Thyroid gland (tissue), 4 donors: Measurements from ENCODE around the gene RPL15. TPM values are rescaled to one million over a fixed set of nuclear protein-coding genes. Genes with fewer than 3 reads are reported as not detected.

ENCODE experiments used
- DNase-seq, 2 donors: peaks; one replicate each; pipeline ENCODE4 v3.0.0-alpha.2; 2019
- H3K27ac ChIP-seq, 3 donors: fragments of 200-600 bp; sonication (generic); 1 replicate in 2 of 3; 2 replicates in 1 of 3; pipeline ENCODE4 v1.5.1; 2016 to 2019; ENCODE audit warnings: mild to moderate bottlenecking in 1 of 3, moderate library complexity in 1 of 3
- H3K27me3 ChIP-seq: fragments of 200-600 bp; sonication (generic); one replicate; pipeline ENCODE4 v1.5.1; 2019
- H3K36me3 ChIP-seq, 2 donors: fragments of 200-600 bp; sonication (generic); one replicate each; pipeline ENCODE4 v1.5.1; 2016 to 2019
- H3K4me1 ChIP-seq, 2 donors: fragments of 200-600 bp; sonication (generic); one replicate each; pipeline ENCODE4 v1.5.1; 2017 to 2019
- H3K4me3 ChIP-seq, 3 donors: fragments of 200-600 bp; sonication (generic); replicated peaks in 1 of 3; 1 replicate in 2 of 3; 2 replicates in 1 of 3; pipeline ENCODE4 v1.5.1; 2016; ENCODE audit warnings: mild to moderate bottlenecking in 1 of 3
- H3K9me3 ChIP-seq: fragments of 200-600 bp; sonication (generic); one replicate; pipeline ENCODE4 v1.5.1; 2017
- CTCF ChIP-seq, 6 experiments: fragments of 200-600 bp in 3 of 6; fragments of 450-650 bp in 3 of 6; sonication (generic) in 3 of 6; IDR thresholded peaks; one replicate each; pipeline ENCODE4 v1.5.1; 2016 to 2019; ENCODE audit warnings: antibody characterized with exemption in 6 of 6, mild to moderate bottlenecking in 2 of 6, inconsistent platforms in 1 of 6, moderate library complexity in 1 of 6
- POLR2A ChIP-seq, 2 donors: fragments of 450-650 bp; IDR thresholded peaks; one replicate each; pipeline ENCODE4 v1.6.1; 2017; ENCODE audit warnings: antibody characterized with exemption in 2 of 2, mild to moderate bottlenecking in 2 of 2, moderate library complexity in 1 of 2
- WGBS, 2 donors: methylation state at CpG; one replicate each; pipeline ENCODE4 v1.1.5; 2017; 5-methylcytosine and 5-hydroxymethylcytosine counted together
- intact Hi-C: fragments of 100-400 bp; cut with DNase I; formaldehyde crosslinking; loops from one replicate; pipeline ENCODE4 v1.15.1; 2023
- total RNA-seq, 4 donors: library from RNA; depleted of rRNA; stranded (reverse); fragments of >200 nt; gene quantifications; one replicate each; pipeline ENCODE4 v1.2.3, GENCODE V29; 2016

The RPL15 gene
- total RNA-seq, 4 donors from 2014 or later = 1,700 to 2,512 (median 2,310) TPM

- no peak for DNase-seq
- Histone ChIP-seq H3K36me3 (peaks cover 21 to 45% of the 10 kb centered on the region in 2 donors), H3K4me1 (peaks cover 6 to 15% of the 10 kb centered on the region in 2 donors), H3K4me3 (no peak overlapping the region), H3K9me3 (no peaks in the 10 kb centered on the region), H3K27me3 (no peaks in the 10 kb centered on the region), H3K27ac (no peak overlapping the region)
- intact Hi-C loops = no loop called here
- TF ChIP-seq POLR2A (IDR thresholded peaks at IDR 0.05) = no peak
- TF ChIP-seq CTCF (IDR thresholded peaks at IDR 0.05) = no peak
- WGBS, 2 donors = 96% methylated on average over 3 of the region's 3 CpGs
Measured at GRCh38 chr3:23964537-23965235, 47.8 kb downstream of the RPL15 start.

GRCh38 chr3:23966328-23966727 is 49.4 kb downstream of the RPL15 start:
- no peak overlapping the region for H3K4me3 ChIP-seq
- 92 to 93% methylated on average over 1 of the region's 1 CpG for WGBS, 2 donors
- H3K4me1 ChIP-seq = peaks cover 6 to 15% of the 10 kb centered on the region in 2 donors
- H3K27ac ChIP-seq = no peak overlapping the region
- no peaks in the 10 kb centered on the region for H3K9me3 ChIP-seq
- no peaks in the 10 kb centered on the region for H3K27me3 ChIP-seq
- intact Hi-C loops = no loop called here
- DNase-seq = no peak
- peaks cover 19 to 38% of the 10 kb centered on the region in 2 donors for H3K36me3 ChIP-seq
- TF ChIP-seq CTCF (IDR thresholded peaks at IDR 0.05) (no peak), POLR2A (IDR thresholded peaks at IDR 0.05) (no peak)

GRCh38 chr3:23968463-23969184 is 51.7 kb downstream of the RPL15 start:
- intact Hi-C loops = no loop called here
- no peak overlapping the region for H3K4me3 ChIP-seq
- H3K36me3 ChIP-seq = peaks cover 11 to 28% of the 10 kb centered on the region in 2 donors
- WGBS, 2 donors = 76 to 77% methylated on average over 5 of the region's 5 CpGs
- peaks cover 6 to 9% of the 10 kb centered on the region in 2 donors for H3K4me1 ChIP-seq
- no peaks in the 10 kb centered on the region for H3K9me3 ChIP-seq
- no peaks in the 10 kb centered on the region for H3K27me3 ChIP-seq
- no peak for TF ChIP-seq CTCF (IDR thresholded peaks at IDR 0.05)
- TF ChIP-seq POLR2A (IDR thresholded peaks at IDR 0.05) = no peak
- no peak overlapping the region for H3K27ac ChIP-seq
- peak; percentile 26 to 29 for DNase-seq

- TF ChIP-seq POLR2A (IDR thresholded peaks at IDR 0.05) (no peak), CTCF (IDR thresholded peaks at IDR 0.05) (no peak)
- Histone ChIP-seq H3K4me3 (no peak overlapping the region), H3K9me3 (no peaks in the 10 kb centered on the region), H3K4me1 (peaks cover 6% of the 10 kb centered on the region in 2 donors), H3K27ac (no peak overlapping the region), H3K27me3 (no peaks in the 10 kb centered on the region), H3K36me3 (peaks cover 7 to 28% of the 10 kb centered on the region in 2 donors)
- WGBS, 2 donors = 95% methylated on average over 4 of the region's 4 CpGs
- DNase-seq = no peak
- intact Hi-C loops = no loop called here
Measured at GRCh38 chr3:23969393-23969792, 52.5 kb downstream of the RPL15 start.

Other genes starting within 250 kb of the RPL15 start
- 10 to 100 TPM; 61.6 to 88.4 (median 79.6) TPM for gene UBE2E1, start 111.2 kb upstream of the RPL15 start, total RNA-seq
- 10 to 100 TPM; 17.5 to 22.2 (median 19.7) TPM for gene NKIRAS1, start 142 bp upstream of the RPL15 start, total RNA-seq
- gene NR1D2, start 28.2 kb downstream of the RPL15 start, total RNA-seq = 100 to 1,000 TPM in 1 of 4 donors, 10 to 100 TPM in 3; 44.2 to 108 (median 68.1) TPM